SK-N-SH (cell line): Measurements from ENCODE around the gene OR10G7. TPM values are rescaled to one million over a fixed set of nuclear protein-coding genes. Genes with fewer than 3 reads are reported as not detected.
A peak's percentile ranks its signal among the peaks of the same experiment; 100 is the strongest.

Experiments used
- CTCF ChIA-PET: fragments of 300-600, 350-600 bp; formaldehyde crosslinking; extraction: SDS; loops from one replicate; lab custom pipeline; 2021; lab: Yijun Ruan, JAX
- POLR2A ChIA-PET: fragments of 350-600 bp; sonication (Branson Sonifier 250); formaldehyde crosslinking; extraction: SDS; loops from one replicate; lab custom pipeline; 2020; ENCODE audit warnings: antibody characterized with exemption, inconsistent platforms; lab: Yijun Ruan, JAX
- DNase-seq: peaks from one replicate; pipeline ENCODE4 v3.0.0; 2012
- H2AFZ ChIP-seq: fragments of 200-600 bp; sonication (generic); 2 replicates; pipeline ENCODE4 v1.8.1; 2016; ENCODE audit warnings: antibody characterized with exemption, mild to moderate bottlenecking, low read depth
- H3F3A ChIP-seq: fragments of 200-600 bp; sonication (generic); replicated peaks from 2 replicates; pipeline ENCODE3; 2016; ENCODE audit warnings: antibody characterized with exemption, mild to moderate bottlenecking; ENCODE audit not compliant: insufficient read depth
- H3K27ac ChIP-seq, 2 experiments: fragments of 200-500 bp in 1 of 2; fragments of 200-600 bp in 1 of 2; sonication (Bioruptor generic) in 1 of 2; sonication (generic), shearing (Covaris generic) in 1 of 2; 2 replicates each; pipeline versions ENCODE4 v1.5.1 to v1.6.1; 2014 to 2016; ENCODE audit warnings: low read depth in 2 of 2, inconsistent platforms in 1 of 2, low read length in 1 of 2, mild to moderate bottlenecking in 1 of 2, mixed read lengths in 1 of 2
- H3K27me3 ChIP-seq: fragments of 200-600 bp; sonication (generic), shearing (Covaris generic); 2 replicates; pipeline ENCODE4 v1.6.1; 2016; ENCODE audit warnings: mixed run types; ENCODE audit not compliant: insufficient read depth
- H3K36me3 ChIP-seq, 2 experiments: fragments of 200-500 bp in 1 of 2; fragments of 200-600 bp in 1 of 2; sonication (Bioruptor generic) in 1 of 2; sonication (generic) in 1 of 2; replicated peaks in 1 of 2; 2 replicates each; pipeline versions ENCODE3 to v1.5.1; 2014 to 2016; ENCODE audit warnings: low read length in 1 of 2, mild to moderate bottlenecking in 1 of 2; ENCODE audit not compliant: insufficient read depth in 2 of 2, control insufficient read depth in 1 of 2
- H3K4me1 ChIP-seq, 2 experiments: fragments of 200-500 bp in 1 of 2; fragments of 200-600 bp in 1 of 2; sonication (Bioruptor generic) in 1 of 2; sonication (generic), shearing (Covaris generic) in 1 of 2; 2 replicates each; pipeline versions ENCODE4 v1.5.1 to v1.6.1; 2014 to 2016; ENCODE audit warnings: low read depth in 1 of 2, low read length in 1 of 2, mixed run types in 1 of 2; ENCODE audit not compliant: insufficient read depth in 2 of 2, control insufficient read depth in 1 of 2
- H3K4me2 ChIP-seq: fragments of 200-600 bp; sonication (generic), shearing (Covaris generic); 2 replicates; pipeline ENCODE4 v1.6.1; 2017; ENCODE audit warnings: mixed run types
- H3K4me3 ChIP-seq, 2 experiments: fragments of 200-500 bp in 1 of 2; fragments of 200-600 bp in 1 of 2; sonication (Bioruptor generic) in 1 of 2; sonication (generic), shearing (Covaris generic) in 1 of 2; 2 replicates each; pipeline versions ENCODE4 v1.5.1 to v1.8.1; 2014 to 2016; ENCODE audit warnings: low read depth in 2 of 2, inconsistent platforms in 1 of 2, low read length in 1 of 2, mild to moderate bottlenecking in 1 of 2, mixed read lengths in 1 of 2, moderate library complexity in 1 of 2
- H3K79me2 ChIP-seq: fragments of 200-600 bp; sonication (generic); 2 replicates; pipeline ENCODE4 v1.8.1; 2017; ENCODE audit warnings: mild to moderate bottlenecking; ENCODE audit not compliant: insufficient read depth
- H3K9ac ChIP-seq: fragments of 200-600 bp; sonication (generic); 2 replicates; pipeline ENCODE4 v1.6.1; 2017; ENCODE audit warnings: mixed run types
- H3K9me2 ChIP-seq: fragments of 200-600 bp; sonication (generic); 2 replicates; pipeline ENCODE4 v1.6.1; 2017; ENCODE audit warnings: mixed run types
- H3K9me3 ChIP-seq: fragments of 200-600 bp; sonication (generic); 2 replicates; pipeline ENCODE4 v1.6.1; 2017; ENCODE audit warnings: mixed run types, mild to moderate bottlenecking, moderate library complexity
- H4K20me1 ChIP-seq: fragments of 200-600 bp; sonication (generic); 2 replicates; pipeline ENCODE4 v1.6.1; 2017; ENCODE audit warnings: mild to moderate bottlenecking, mixed run types; ENCODE audit not compliant: insufficient read depth
- CTCF ChIP-seq: fragments of 200-600 bp; sonication (generic); IDR thresholded peaks from 2 replicates; pipeline ENCODE4 v1.6.1; 2017; ENCODE audit warnings: antibody characterized with exemption, mild to moderate bottlenecking, moderate library complexity
- FOXM1 ChIP-seq: IDR thresholded peaks from 2 replicates; pipeline ENCODE4 v1.4.0; 2012; ENCODE audit warnings: low read depth, mild to moderate bottlenecking
- IRF3 ChIP-seq: fragments of 150-350 bp; IDR thresholded peaks from 2 replicates; pipeline ENCODE4 v1.6.1; 2016; ENCODE audit warnings: mild to moderate bottlenecking, low read depth, low read length
- JUND ChIP-seq: IDR thresholded peaks from 2 replicates; pipeline ENCODE4 v1.4.0; 2012
- MEF2A ChIP-seq: IDR thresholded peaks from 2 replicates; pipeline ENCODE4 v1.4.0; 2012; ENCODE audit warnings: low read depth, borderline replicate concordance
- MXI1 ChIP-seq: IDR thresholded peaks from 2 replicates; pipeline ENCODE4 v1.6.1; 2012; ENCODE audit warnings: mild to moderate bottlenecking, low read depth, low read length, improper control_type of control experiment
- RAD21 ChIP-seq: IDR thresholded peaks from 2 replicates; pipeline ENCODE4 v1.6.1; 2012; ENCODE audit warnings: mild to moderate bottlenecking, low read length
- SIN3A ChIP-seq: IDR thresholded peaks from 2 replicates; pipeline ENCODE4 v1.6.1; 2012; ENCODE audit warnings: low read depth, mild to moderate bottlenecking, low read length, moderate library complexity, borderline replicate concordance
- SMC3 ChIP-seq: IDR thresholded peaks from 2 replicates; pipeline ENCODE4 v1.6.1; 2012; ENCODE audit warnings: low read depth, low read length, improper control_type of control experiment
- USF2 ChIP-seq: fragments of 150-350 bp; IDR thresholded peaks from 2 replicates; pipeline ENCODE4 v1.6.1; 2017; ENCODE audit warnings: antibody characterized with exemption, low read length, low read depth, borderline replicate concordance
- WGBS: methylation state at CpG from one replicate; pipeline ENCODE4 v1.1.6; 2017; ENCODE audit warnings: low lambda C conversion rate; 5-methylcytosine and 5-hydroxymethylcytosine counted together
- polyA plus RNA-seq, 3 experiments: library from polyadenylated mRNA; depleted of rRNA; stranded (reverse); fragments of >200 nt; gene quantifications; 2 replicates each; pipeline ENCODE4 v1.2.3, GENCODE V29; 2012

Gene OR10G7
- polyA plus RNA-seq, 1 of the 3 experiments (the other 2 are of a cell fraction) = not detected

GRCh38 chr11:124071623-124071948 lies 30.5 kb upstream of the OR10G7 start:
- no peak for TF ChIP-seq SIN3A
- TF ChIP-seq, all 33 proteins: peak for 0
- peaks cover 13% of the 10 kb centered on the region; the same call in 1 of the 2 replicates for H3K27me3 ChIP-seq
- DNase-seq = no peak
- WGBS = 57% methylated on average over 4 of the region's 4 CpGs
- H3F3A ChIP-seq = no peaks in the 10 kb centered on the region
- H3K9me2 ChIP-seq = no peaks in the 10 kb centered on the region
- H3K9me3 ChIP-seq = no peaks in the 10 kb centered on the region
- H3K79me2 ChIP-seq = no peaks in the 10 kb centered on the region
- no peak overlapping the region; a peak in 1 of 4 replicates for H3K4me3 ChIP-seq
- H3K27ac ChIP-seq = no peak overlapping the region
- no peak overlapping the region for H2AFZ ChIP-seq
- H4K20me1 ChIP-seq = no peaks in the 10 kb centered on the region
- H3K4me2 ChIP-seq = no peak overlapping the region
- peaks cover 0 to 5% of the 10 kb centered on the region in 2 experiments; a peak in 2 of 4 replicates for H3K4me1 ChIP-seq
- POLR2A ChIA-PET = no interaction called here
- CTCF ChIA-PET = interaction anchor here (0.6 to 9.5 kb wide), 51 partner anchors 8 to 800 kb away, joined by 3 to 247 read pairs (median 3); partner anchors contain the start of genes OR8G1 and VWA5A
- H3K9ac ChIP-seq = no peak overlapping the region
- no peaks in the 10 kb centered on the region for H3K36me3 ChIP-seq

- POLR2A ChIA-PET = no interaction called here
- peak; percentile 86 for TF ChIP-seq RAD21
- TF ChIP-seq USF2 = no peak
- no peak for TF ChIP-seq MXI1
- peak; percentile 60 for TF ChIP-seq SMC3
- TF ChIP-seq CTCF = peak; percentile 86
- TF ChIP-seq IRF3 = no peak
- TF ChIP-seq FOXM1 = no peak
- TF ChIP-seq JUND = no peak
- TF ChIP-seq MEF2A = no peak
- Histone ChIP-seq H3K4me3 (no peak overlapping the region; a peak in 1 of 4 replicates), H3K4me2 (no peak overlapping the region), H3K4me1 (peaks cover 0 to 2% of the 10 kb centered on the region in 2 experiments; a peak in 2 of 4 replicates), H3K9ac (no peak overlapping the region), H4K20me1 (no peaks in the 10 kb centered on the region), H3K36me3 (no peaks in the 10 kb centered on the region), H3K9me3 (no peaks in the 10 kb centered on the region), H3F3A (no peaks in the 10 kb centered on the region), H3K27me3 (peaks cover 12% of the 10 kb centered on the region; the same call in 1 of the 2 replicates), H3K27ac (no peak overlapping the region), H2AFZ (no peak overlapping the region), H3K79me2 (no peaks in the 10 kb centered on the region), H3K9me2 (no peaks in the 10 kb centered on the region)
- WGBS = 2% methylated on average over 8 of the region's 8 CpGs
- DNase-seq = peak; percentile 68
- CTCF ChIA-PET = interaction anchor here (0.6 to 9.5 kb wide), 51 partner anchors 7 to 800 kb away, joined by 3 to 247 read pairs (median 3); partner anchors contain the start of genes OR8G1 and VWA5A
Observed at GRCh38 chr11:124070915-124071622, 29.9 kb upstream of the OR10G7 start.
